Natural killer cell (primary cell): Measurements from ENCODE around the gene PYGL. TPM values are rescaled to one million over a fixed set of nuclear protein-coding genes. Genes with fewer than 3 reads are reported as not detected.

ENCODE experiments used
- ATAC-seq, 3 donors: fragments of 150-1000 bp in 2 of 3; fragments of 200-7000 bp in 1 of 3; cut with Tn5 transposase; 1 replicate in 1 of 3; 2 replicates in 2 of 3; pipeline ENCODE4 v1.10.0; 2021; ENCODE audit warnings: mild to moderate bottlenecking in 2 of 3, moderate library complexity in 2 of 3
- DNase-seq, 2 donors: peaks; one replicate each; pipeline versions ENCODE4 v3.0.0 to v3.0.0-alpha.2; 2013 to 2021; ENCODE audit warnings: mixed read lengths in 1 of 2
- H3K27ac ChIP-seq: one replicate; pipeline ENCODE4 v1.5.1; 2013; ENCODE audit warnings: mild to moderate bottlenecking, low read length
- H3K27me3 ChIP-seq: one replicate; pipeline ENCODE4 v1.6.1; 2013; ENCODE audit warnings: low read length; ENCODE audit not compliant: control insufficient read depth, insufficient read depth
- H3K36me3 ChIP-seq: one replicate; pipeline ENCODE4 v1.6.1; 2013; ENCODE audit warnings: low read length; ENCODE audit not compliant: control insufficient read depth, insufficient read depth
- H3K4me1 ChIP-seq: one replicate; pipeline ENCODE4 v1.6.1; 2013; ENCODE audit warnings: low read length; ENCODE audit not compliant: control insufficient read depth, insufficient read depth
- H3K4me3 ChIP-seq: one replicate; pipeline ENCODE4 v1.5.1; 2013; ENCODE audit warnings: low read length
- H3K9me3 ChIP-seq: one replicate; pipeline ENCODE4 v1.6.1; 2013; ENCODE audit warnings: low read length; ENCODE audit not compliant: control insufficient read depth, insufficient read depth
- H3K27ac Mint-ChIP-seq, 2 donors: one replicate each; pipeline ENCODE4 v1.8.0; 2022; ENCODE audit warnings: mild to moderate bottlenecking in 2 of 2, mixed read lengths in 2 of 2, moderate library complexity in 1 of 2
- H3K27me3 Mint-ChIP-seq, 2 donors: one replicate each; pipeline ENCODE4 v1.8.0; 2022; ENCODE audit warnings: low read depth in 2 of 2, mixed read lengths in 2 of 2
- H3K36me3 Mint-ChIP-seq: one replicate; pipeline ENCODE4 v1.8.0; 2022; ENCODE audit warnings: mixed read lengths
- H3K4me1 Mint-ChIP-seq, 2 donors: one replicate each; pipeline ENCODE4 v1.8.0; 2022; ENCODE audit warnings: mixed read lengths in 2 of 2
- H3K4me3 Mint-ChIP-seq: one replicate; pipeline ENCODE4 v1.8.0; 2022; ENCODE audit warnings: mild to moderate bottlenecking, moderate library complexity, mixed read lengths
- H3K9me3 Mint-ChIP-seq, 2 donors: one replicate each; pipeline ENCODE4 v1.8.0; 2022; ENCODE audit warnings: mixed read lengths in 2 of 2
- CTCF ChIP-seq: fragments of 200-600 bp; IDR thresholded peaks from one replicate; pipeline ENCODE4 v1.8.0; 2022; ENCODE audit warnings: antibody characterized with exemption
- WGBS: methylation state at CpG from one replicate; pipeline ENCODE4 v1.1.7; 2013; ENCODE audit warnings: missing lambda C conversion rate; ENCODE audit not compliant: insufficient coverage; 5-methylcytosine and 5-hydroxymethylcytosine counted together
- intact Hi-C: fragments of 100-400 bp; cut with micrococcal nuclease; formaldehyde crosslinking; loops from one replicate; pipeline ENCODE4 v1.14.2; 2022
- total RNA-seq, 4 donors: library from RNA; stranded (reverse); fragments of 120-200 nt in 1 of 4; gene quantifications; one replicate each; pipeline versions ENCODE4 v1.2.3 to v1.2.4, GENCODE V29; 2013 to 2022

The PYGL gene
- total RNA-seq, 3 donors from 2014 or later (not counting 1 experiment from before 2014, with no cell fraction given): 2.0 to 22.3 (median 3.2) TPM

GRCh38 chr14:50860478-50861086 is 83.7 kb downstream of the PYGL start:
- DNase-seq: peak; percentile 82 to 94
- peaks cover 0 to 9% of the 10 kb centered on the region in 2 donors for H3K4me1 Mint-ChIP-seq
- peak overlapping the region; percentile 93 for H3K4me3 Mint-ChIP-seq
- WGBS: 0% methylated on average over 3 of the region's 6 CpGs
- H3K27me3 ChIP-seq: no peaks in the 10 kb centered on the region
- intact Hi-C loops: loop anchor here (1.0 to 10.0 kb wide), 4 partner anchors 82 to 518 kb away; no protein-coding TSS in a partner anchor
- peak; percentile 83 to 87 (median 85) for ATAC-seq
- no peaks in the 10 kb centered on the region for H3K36me3 Mint-ChIP-seq
- peak; percentile 82 for TF ChIP-seq CTCF
- peaks cover 6 to 17% of the 10 kb centered on the region in 2 donors for H3K27me3 Mint-ChIP-seq
- no peak overlapping the region for H3K27ac ChIP-seq
- H3K4me1 ChIP-seq: peaks cover 12% of the 10 kb centered on the region
- no peaks in the 10 kb centered on the region for H3K36me3 ChIP-seq
- peak overlapping the region; percentile 71 for H3K4me3 ChIP-seq
- no peaks in the 10 kb centered on the region for H3K9me3 Mint-ChIP-seq
- peak overlapping the region; percentile 36 to 83 for H3K27ac Mint-ChIP-seq
- H3K9me3 ChIP-seq: no peaks in the 10 kb centered on the region

- WGBS: no CpG with 5 or more reads among the region's 1 CpG
- H3K4me1 ChIP-seq: peaks cover 12% of the 10 kb centered on the region
- ATAC-seq (no peak), DNase-seq (no peak)
- no peak overlapping the region for H3K4me3 ChIP-seq
- Mint-ChIP-seq H3K4me3 (peak overlapping the region; percentile 93), H3K4me1 (peaks cover 0 to 9% of the 10 kb centered on the region in 2 donors), H3K27me3 (peaks cover 6 to 10% of the 10 kb centered on the region in 2 donors), H3K27ac (peak overlapping the region in 1 of 2 donors; percentile 65), H3K9me3 (no peaks in the 10 kb centered on the region), H3K36me3 (no peaks in the 10 kb centered on the region)
- intact Hi-C loops: no loop called here
- no peaks in the 10 kb centered on the region for H3K9me3 ChIP-seq
- H3K27ac ChIP-seq: no peak overlapping the region
- no peaks in the 10 kb centered on the region for H3K27me3 ChIP-seq
- no peaks in the 10 kb centered on the region for H3K36me3 ChIP-seq
- no peak for TF ChIP-seq CTCF
These were observed 85.0 kb downstream of the PYGL start for GRCh38 chr14:50859296-50859624.

- peaks cover 0 to 9% of the 10 kb centered on the region in 2 donors for H3K4me1 Mint-ChIP-seq
These were observed 87.6 kb downstream of the PYGL start for GRCh38 chr14:50856660-50857059.

More at GRCh38 chr14:50856660-50857059, 87.6 kb downstream of the PYGL start:
- Histone ChIP-seq H3K36me3 (no peaks in the 10 kb centered on the region), H3K4me3 (no peak overlapping the region), H3K4me1 (peaks cover 12% of the 10 kb centered on the region), H3K9me3 (no peaks in the 10 kb centered on the region), H3K27ac (no peak overlapping the region), H3K27me3 (no peaks in the 10 kb centered on the region)
- WGBS: 75% methylated on average over 5 of the region's 5 CpGs
- Mint-ChIP-seq H3K27me3 (peaks cover 0 to 4% of the 10 kb centered on the region in 2 donors), H3K9me3 (no peaks in the 10 kb centered on the region), H3K4me3 (no peak overlapping the region), H3K36me3 (no peaks in the 10 kb centered on the region), H3K27ac (no peak overlapping the region)
- DNase-seq (no peak), ATAC-seq (no peak)
- intact Hi-C loops: no loop called here
- TF ChIP-seq CTCF: no peak
